DMS53 (cell line): ENCODE measurements around the gene CAMTA1.

ENCODE experiments used
- DNase-seq: peaks from one replicate; lab custom pipeline; 2025; lab: John Stamatoyannopoulos, UW

CAMTA1 gene

DNA sequence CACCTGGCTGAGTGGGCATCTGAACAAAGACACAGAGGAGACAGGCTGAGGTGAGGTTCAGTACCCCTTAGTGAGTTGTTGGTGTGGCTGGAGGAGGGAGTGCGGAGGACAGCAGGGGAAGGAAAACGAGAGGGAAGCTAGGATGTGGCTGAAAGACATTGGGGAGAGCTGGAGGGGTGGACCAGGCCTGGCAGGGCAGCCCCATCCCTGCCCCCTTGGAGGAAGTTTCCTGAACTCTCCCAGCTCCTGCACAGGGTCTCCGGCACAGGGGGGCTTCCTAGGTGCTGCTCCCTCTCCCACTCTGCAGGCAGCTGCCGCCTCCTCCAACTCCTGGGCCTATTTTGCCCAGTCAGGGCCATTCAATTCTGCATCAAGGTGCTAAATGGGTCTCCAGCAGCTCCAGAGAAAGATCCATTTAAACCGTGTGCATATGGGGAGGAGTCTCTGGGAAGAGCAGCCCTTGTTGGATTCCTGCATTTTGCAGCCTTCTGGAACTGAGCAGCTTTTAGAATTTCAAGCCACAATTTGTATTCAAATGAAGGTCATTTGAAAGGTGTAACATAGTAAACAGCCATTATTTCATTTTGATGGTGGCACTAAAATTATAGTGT, 193.9 kb downstream of the CAMTA1 start:
- DNase-seq, result no peak

DNA sequence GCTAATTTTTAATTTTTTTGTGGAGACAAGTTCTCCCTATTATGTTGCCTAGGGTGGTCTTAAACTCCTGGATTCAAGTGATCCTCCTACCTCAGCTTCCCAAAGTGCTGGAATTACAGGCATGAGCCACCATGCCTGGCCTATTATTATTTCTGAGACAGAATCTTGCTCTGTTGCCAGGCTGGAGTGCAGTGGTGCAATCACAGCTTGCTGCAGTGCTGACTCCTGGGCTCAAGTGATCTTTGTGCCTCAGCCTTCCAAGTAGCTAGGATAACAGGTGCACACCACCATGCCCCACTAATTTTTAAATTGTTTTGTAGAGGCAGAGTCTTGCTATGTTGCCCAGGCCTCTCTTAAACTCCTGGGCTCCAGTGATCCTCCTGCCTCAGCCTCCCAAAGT, 196.3 kb downstream of the CAMTA1 start:
- DNase-seq, result no peak

DNA sequence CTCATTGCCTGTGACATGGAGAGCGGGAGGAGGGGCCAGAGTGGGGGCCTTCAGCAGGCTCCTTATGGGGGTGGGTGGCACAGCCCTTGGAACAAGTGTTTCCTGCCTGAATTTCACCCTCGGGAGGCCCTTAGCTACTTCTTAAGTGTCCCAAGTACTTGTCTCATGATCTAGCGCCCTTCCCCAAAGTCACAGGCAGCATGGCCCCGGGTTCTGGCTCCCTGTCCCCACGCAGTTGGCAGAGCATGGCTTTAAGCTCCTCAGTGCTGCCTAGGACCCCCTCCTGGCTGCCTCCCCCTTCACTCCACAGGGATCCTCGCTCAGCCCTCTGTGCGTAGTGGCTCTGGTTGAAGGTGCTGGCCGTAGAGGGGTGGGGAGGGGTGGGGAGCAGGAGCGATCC, 197.2 kb downstream of the CAMTA1 start:
- DNase-seq, result no peak

DNA sequence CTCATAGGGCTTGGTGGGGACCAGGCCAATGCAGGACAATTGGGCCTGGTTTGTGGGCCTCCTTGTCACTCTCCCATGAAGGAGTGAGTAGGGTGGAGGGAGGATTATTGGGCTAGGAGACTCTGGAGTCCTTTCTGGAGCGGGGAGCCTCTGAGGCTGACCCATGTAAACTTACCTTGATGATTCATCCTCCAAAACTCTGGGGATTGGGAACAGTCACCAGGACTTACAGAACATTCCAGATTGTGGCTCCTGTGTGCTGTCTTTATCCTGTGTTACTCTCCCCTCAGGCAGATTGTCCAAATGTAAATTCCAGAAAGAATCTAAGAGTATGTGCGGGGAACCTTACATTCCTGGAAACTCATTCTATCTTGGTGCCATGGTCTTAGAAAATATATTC, 197.6 kb downstream of the CAMTA1 start:
- no peak for DNase-seq

DNA sequence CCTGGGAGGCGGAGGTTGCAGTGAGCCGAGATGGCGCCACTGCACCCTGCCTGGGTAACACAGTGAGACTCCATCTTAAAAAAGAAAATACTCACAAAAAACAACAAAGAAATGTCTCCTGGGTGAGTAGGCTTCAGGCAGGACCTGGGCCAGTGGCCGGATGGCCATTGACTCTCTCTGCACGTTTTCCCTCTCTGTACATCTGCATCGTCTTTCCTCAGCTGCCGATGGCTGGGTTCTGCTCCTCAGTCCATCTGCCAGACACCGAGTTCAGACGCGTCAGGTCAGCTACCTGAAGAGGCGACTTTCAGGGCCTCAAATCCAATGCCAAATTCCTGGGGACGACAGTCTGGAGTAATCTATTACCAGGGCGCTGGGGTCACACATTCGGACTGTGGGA, 199.3 kb downstream of the CAMTA1 start:
- no peak for DNase-seq

DNA sequence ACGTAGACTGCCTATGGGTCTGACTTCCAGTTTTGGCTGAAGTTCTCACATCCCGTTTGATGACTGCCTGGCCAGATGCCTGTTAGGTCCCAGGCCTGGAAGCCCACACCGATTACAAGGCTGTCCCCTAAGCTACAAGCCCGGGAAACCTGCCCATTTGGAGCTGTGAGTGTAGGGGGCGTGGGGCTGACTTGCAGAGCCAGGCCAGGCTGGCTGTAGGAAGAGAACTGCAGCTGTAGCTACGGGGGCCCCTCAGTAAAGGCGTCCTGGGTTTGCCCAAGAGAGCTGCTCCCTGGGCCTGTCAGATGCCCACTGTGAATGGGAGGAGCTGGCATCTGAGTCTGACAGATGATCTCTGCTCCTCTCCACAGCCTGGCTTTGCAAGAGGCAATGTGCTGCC, 199.7 kb downstream of the CAMTA1 start:
- DNase-seq, result no peak

DNA sequence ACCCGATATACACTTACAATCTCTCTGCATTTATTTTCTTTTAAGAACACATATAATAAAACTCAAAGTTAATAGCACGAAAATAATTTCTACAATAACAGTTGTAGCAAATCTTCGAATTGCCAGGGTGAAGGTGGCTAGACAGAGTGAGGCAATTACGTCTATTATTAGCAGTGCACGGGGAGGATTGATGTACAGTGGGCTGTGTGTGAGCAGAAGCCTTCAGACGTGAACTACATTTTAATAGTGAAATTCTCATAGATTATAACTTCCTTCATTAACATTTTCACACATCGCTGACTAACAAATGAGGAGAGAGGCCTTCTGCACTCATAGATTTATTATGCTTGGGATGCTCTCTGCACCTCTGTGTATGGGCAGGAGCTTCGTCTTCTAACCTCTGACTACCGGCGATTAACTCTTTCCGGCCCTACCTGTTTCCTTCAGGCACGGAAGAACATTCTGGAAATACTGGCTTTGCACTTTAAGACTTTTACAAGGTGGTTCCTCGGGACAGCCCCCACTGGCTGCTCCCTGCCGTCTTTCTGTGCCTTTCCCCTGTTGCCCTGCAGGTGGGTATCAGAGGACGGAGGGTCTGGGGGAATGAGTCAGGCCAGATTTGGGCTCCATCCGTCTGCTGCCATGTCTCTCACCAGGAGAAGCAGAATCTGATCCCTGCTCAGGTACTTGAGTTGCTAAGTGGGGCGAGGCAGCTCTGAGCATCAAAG, 200.5 kb downstream of the CAMTA1 start:
- no peak for DNase-seq

DNA sequence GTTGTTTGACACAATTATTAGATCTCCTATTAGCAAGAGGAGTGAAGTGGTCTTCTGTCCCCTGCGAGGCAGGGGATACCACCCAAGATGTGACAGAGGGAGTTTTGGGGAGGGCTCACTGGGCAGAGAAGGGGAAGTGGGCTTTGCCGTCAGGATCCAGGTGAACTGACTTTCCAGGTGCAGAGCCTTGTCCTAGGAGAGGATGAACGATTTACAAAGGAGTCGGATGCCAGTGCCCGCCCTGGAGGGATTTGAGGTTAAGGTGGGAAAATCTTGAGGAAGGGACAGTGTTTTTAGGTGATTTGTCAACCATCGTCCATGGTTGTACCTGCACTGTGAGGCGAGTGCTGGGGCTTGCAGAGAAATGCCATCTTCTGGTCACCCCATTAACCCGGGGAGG, 201.0 kb downstream of the CAMTA1 start:
- no peak for DNase-seq

DNA sequence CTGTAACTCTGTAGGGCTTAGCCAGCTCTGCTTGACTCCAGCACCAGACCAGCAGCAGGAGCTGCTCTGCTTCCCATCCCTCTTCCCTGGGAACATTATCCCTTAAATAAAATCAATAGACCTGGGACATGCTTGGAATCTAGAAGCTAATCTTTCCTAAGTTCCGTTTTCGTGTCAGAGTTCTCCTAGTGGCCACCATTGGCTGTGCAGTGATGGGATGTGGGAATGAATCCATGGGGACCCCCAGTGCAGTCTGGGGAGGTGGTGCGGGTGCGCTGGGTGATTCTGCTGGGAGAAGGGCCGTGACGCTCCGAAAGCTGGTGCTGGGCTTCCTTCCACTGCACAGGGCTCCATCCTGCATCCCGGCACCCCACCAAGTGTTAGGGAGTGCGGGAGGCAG, 202.7 kb downstream of the CAMTA1 start:
- no peak for DNase-seq

DNA sequence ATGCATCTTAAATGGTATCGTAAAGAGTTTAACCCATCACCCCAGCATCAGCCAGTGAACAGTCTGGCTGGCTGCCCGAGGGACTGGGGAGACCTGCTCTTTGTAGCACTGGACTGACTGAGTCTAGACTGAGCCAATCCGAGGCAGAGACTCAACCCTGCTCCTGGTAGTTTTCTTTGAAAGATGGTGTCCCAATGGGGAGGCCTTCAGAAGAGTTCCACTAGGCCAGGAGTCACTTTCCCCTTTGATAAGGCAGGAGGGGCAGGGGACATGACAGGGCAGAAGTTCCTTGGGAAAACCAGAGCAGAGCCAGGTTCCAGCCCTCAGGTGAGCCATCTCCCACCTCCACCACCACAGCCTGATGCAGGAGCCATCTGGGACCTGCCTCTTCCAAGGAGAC, 203.5 kb downstream of the CAMTA1 start:
- no peak for DNase-seq

DNA sequence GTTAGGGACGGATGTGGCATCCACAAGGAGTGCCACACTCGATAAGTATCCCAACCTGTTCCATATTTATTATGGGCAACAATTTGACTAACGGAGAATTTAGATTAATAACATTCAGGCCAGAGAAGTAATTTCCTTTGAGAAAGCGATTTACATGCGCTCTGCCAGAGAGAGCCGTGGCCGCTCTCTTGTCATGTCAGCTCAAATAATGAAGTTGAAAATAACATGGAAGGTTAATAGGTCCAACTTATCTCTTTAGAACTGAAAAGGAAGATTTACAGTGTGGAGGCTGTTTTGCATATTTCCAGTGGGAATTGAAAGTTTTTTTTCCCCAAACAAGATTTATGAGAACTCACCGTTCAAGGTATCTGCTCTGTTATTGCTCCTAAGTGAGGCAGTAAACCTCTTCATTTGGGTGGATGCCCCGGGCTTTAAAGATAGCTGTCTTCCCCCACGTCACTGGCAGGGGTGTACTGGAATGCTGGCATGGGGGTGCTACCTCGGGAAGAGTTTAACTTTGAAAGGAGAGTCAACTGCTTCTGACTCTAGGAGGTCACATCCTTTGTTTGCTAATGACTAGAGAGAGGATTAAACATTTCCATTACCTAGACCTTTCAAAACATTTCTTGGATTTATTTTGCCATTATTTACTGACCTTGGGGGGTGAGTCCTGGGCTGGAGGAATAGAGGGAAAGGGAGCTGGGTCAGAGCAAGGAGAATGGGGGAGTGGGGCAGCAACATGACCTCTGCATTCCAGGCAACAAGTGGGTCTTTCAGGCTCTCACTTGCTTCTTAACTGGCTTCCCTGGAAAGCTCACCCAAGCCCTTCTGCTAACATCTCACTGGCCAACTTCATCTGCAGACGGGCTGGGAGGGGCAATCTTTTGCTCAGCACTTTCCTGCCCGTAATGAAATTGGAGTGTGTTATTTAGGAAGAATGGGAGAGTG, 204.2 kb downstream of the CAMTA1 start:
- no peak for DNase-seq

DNA sequence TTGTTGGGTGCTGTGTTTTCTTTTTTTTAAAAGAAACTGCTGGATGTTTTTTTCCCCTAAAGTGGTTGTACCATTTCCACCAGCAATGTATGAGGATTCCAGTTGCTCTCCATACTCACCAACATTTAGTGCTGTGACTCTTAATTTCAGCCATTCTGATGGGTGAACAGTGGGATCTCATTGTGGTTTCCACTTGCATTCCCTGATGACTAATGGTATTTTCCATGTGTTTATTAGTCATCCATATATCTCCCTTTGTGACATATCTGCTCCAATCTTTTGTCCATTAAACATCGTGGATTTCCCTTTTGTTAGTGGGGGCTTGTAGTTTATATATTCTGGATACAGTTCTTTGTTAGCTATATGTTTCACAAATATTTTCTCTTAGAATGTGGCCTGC, 206.0 kb downstream of the CAMTA1 start:
- no peak for DNase-seq

DNA sequence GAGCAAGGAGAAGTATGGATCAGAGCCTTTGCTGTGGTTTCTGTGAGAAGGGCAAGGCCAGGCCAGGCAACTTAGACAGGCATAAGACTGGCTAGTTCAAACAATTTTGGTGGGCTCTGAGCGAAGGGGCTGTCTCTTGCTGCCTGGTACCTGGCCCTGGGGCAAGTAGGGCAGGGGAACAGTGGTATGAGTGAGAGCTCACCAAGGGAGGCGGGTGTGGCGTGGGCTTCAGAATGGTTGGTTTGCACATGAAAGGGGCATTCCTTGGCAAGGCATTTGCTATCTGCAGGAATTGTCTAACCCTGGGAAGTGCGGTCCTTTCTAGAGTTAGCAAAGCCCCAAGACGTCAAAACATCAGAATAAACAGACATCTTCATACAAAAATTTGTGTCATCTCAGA, 210.5 kb downstream of the CAMTA1 start:
- no peak for DNase-seq

DNA sequence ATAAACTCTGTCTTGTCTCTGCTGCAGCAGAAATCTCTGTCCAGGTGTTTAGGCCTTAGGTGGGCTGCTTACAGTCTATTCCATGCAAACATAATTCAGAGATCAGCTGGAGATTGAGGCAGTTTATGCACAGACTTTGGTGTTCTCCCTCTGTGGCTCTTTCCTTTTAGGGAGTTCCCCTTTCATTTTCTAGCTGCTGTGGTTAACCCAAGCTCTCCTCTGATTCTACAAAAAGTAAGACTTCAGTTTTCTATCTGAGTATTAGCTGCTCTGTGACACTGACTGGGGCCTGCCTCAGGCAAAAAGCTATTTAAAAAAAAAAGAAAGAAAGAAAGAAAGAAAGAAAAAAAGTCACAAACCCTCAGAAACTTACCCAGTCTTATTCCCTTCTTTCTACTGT, 211.1 kb downstream of the CAMTA1 start:
- DNase-seq, result no peak

DNA sequence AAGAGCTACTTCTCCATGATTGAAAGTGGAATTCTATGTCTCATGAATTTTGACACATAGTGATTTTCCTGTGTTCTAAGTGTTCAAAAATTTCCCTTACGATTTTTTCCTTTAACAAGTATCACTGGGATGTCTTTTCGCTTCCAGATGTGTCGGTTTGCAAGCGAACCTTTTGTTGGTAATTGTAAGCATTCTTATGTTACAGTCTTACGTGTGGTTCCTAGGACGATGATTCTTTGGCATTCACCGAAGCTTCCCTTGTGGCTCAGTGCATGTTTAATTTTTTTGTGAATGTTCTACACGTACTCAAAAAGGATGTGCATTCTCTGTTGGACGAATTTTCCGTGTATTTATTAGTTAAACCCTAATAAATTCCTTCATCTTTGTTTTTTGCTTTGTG, 211.6 kb downstream of the CAMTA1 start:
- DNase-seq, result no peak

DNA sequence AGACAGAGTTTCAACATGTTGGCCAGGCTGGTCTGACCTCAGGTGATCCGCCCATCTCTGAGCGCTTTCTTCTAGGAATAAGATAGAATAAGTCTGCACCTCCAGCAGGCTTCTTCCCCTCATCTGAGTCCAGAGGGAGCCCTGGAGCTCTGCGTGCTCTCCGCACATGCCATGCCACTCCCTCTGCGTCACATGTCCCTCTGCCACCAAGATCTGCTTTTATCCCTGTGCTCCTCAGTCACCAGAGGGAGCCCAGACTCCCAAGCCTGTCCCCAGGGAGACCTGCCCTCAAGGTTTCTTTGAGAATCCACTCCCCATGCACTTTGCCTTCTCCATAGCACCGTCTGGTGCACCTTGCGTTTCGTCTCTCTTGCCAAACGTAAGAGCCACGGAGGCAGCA, 213.0 kb downstream of the CAMTA1 start:
- DNase-seq, result peak; percentile 64

DNA sequence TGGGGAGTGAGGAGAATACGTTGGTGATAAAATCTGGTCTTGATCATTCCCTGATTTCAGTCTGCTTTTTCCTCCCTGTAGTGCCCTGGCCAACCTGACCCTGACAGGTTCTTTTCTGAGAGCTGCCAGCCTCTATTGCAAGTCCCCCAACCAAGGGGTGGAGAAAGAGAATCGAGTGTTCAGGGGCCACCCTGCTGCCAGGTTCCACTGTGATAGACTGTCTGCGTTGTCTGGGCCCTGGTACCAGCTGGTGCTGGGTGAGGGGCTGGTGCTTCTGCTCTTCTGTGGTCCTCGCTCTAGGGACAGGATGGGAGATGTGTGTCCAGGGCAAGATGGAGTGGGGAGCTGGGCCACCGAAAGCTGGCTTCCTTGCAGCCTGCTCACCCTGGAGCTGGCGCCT, 214.6 kb downstream of the CAMTA1 start:
- no peak for DNase-seq

DNA sequence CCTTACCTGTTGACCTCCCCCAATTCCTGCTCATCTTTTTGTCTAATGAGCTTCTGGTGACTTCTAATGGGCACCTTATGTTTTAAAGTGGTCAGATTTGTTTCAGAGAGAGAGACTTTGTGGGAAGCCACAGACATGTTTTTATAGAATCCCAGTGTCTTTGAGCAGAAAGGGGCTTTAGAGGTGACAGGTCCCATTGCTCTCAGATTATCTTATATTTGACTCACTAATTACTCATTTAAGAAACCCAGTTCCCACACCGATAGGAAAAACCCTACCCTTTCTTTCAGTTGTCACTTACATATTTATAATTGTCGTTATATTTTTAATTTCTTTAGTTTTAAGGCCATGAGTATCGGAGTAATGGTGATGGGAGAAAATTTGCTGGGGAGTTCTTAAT, 215.5 kb downstream of the CAMTA1 start:
- no peak for DNase-seq

DNA sequence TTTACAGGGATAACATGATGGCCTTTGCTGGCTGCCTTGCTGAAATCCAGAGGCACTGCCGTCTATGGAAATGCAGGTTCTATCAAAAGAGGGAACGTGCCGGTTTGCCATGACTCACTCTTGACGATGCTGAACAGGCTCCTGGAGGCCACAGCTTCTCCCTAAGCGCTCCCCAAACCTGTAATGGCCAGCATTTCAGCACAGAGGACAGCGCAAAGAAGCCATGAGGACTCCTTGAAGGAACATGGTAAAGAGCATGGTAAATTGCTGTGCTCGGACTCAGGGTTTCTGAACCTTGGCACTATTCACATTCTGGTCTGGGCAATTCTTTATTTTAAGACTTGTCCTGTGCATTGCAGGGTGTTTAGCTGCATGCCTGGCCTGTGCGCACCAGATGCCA, 217.5 kb downstream of the CAMTA1 start:
- DNase-seq, result no peak

DNA sequence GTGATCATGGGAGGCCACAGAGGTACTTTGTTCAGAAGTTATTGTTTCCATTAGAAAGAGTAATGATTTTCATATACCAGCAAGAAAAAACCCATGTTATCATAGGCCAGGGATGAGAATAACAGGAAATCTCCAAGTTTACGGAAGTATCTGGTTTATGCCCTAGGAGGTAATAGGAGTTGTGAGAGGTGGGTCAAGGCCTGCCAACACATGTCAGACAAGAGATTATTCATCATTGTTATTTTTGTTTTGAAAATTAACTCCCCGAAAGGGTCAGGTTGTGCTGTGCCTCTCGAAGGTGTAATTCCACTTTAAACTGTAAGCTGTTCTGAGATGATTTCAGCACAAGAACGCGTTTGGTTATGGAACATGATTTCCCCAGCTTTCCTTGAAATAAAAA, 218.4 kb downstream of the CAMTA1 start:
- DNase-seq, result no peak

DNA sequence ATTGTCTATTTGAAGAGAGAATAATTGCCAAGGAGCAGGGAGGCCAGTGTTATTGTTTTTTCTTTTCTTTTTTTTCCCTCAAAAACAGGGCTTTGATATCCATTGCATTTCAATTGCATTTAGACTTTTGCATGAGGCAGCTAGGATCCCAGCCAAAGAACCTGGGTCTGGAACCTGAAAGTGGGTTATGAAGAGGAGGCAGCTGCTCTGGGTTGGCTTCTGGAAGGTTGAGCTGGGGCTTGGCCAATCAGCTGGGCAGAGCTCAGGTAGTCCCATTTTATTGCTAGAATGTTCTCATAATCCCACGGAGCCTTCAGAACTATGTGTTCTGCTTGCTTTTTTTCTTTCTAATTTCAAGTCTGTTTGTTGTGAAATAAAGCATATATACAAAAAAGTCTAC, 218.9 kb downstream of the CAMTA1 start:
- DNase-seq, result no peak

DNA sequence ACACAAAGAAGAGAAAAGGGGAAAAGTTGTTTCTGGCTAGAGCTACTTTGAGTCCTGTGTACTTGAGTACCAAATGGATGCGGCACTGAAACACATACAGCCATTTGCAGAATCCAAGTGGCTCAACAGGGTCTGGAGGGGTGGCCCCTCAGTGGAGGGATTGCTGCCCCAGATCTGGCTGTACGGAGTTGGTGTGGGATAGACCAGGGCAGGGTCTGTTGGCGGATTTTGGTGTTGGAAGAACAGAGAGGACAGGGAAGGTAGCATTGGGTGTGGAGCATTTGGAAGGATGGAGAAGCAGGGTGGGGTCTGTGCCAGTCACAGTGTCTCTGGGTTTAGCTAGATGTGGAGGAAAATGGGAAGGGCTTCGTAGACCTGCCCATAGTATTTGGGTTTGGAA, 220.5 kb downstream of the CAMTA1 start:
- no peak for DNase-seq
